ENCODE results near the gene CACNA1G.

CACNA1G gene

GRCh38 chr17:50569592-50569991 lies 9.1 kb downstream of the CACNA1G start:
- no peak for DNase-seq

- DNase-seq: no peak
Measured at GRCh38 chr17:50570032-50570431, 9.5 kb downstream of the CACNA1G start.

- DNase-seq: no peak
Measured at GRCh38 chr17:50570528-50570927, 10.0 kb downstream of the CACNA1G start.

GRCh38 chr17:50571681-50572080 lies 11.2 kb downstream of the CACNA1G start:
- no peak for DNase-seq

- no peak for DNase-seq
Measured at GRCh38 chr17:50572541-50572940, 12.0 kb downstream of the CACNA1G start.

GRCh38 chr17:50573866-50574611 lies 13.5 kb downstream of the CACNA1G start:
- no peak for DNase-seq

- no peak for DNase-seq
Measured at GRCh38 chr17:50575581-50576210, 15.2 kb downstream of the CACNA1G start.

- no peak for DNase-seq
Measured at GRCh38 chr17:50576864-50577263, 16.3 kb downstream of the CACNA1G start.

GRCh38 chr17:50577451-50577954 lies 17.0 kb downstream of the CACNA1G start:
- no peak for DNase-seq

GRCh38 chr17:50578173-50578572 lies 17.7 kb downstream of the CACNA1G start:
- DNase-seq: no peak

GRCh38 chr17:50579399-50579798 lies 18.9 kb downstream of the CACNA1G start:
- no peak for DNase-seq

- DNase-seq: no peak
Measured at GRCh38 chr17:50580646-50581045, 20.1 kb downstream of the CACNA1G start.

GRCh38 chr17:50581316-50581715 lies 20.8 kb downstream of the CACNA1G start:
- no peak for DNase-seq

- no peak for DNase-seq
Measured at GRCh38 chr17:50582741-50583140, 22.2 kb downstream of the CACNA1G start.

GRCh38 chr17:50583641-50584040 lies 23.1 kb downstream of the CACNA1G start:
- no peak for DNase-seq

- DNase-seq: no peak
Measured at GRCh38 chr17:50584116-50584515, 23.6 kb downstream of the CACNA1G start.

- no peak for DNase-seq
Measured at GRCh38 chr17:50584749-50585148, 24.2 kb downstream of the CACNA1G start.

- no peak for DNase-seq
Measured at GRCh38 chr17:50585346-50585745, 24.8 kb downstream of the CACNA1G start.

GRCh38 chr17:50585891-50586290 lies 25.4 kb downstream of the CACNA1G start:
- no peak for DNase-seq

- no peak for DNase-seq
Measured at GRCh38 chr17:50586421-50587247, 26.1 kb downstream of the CACNA1G start.

- DNase-seq: no peak
Measured at GRCh38 chr17:50587571-50587970, 27.1 kb downstream of the CACNA1G start.

GRCh38 chr17:50588391-50589049 lies 28.0 kb downstream of the CACNA1G start:
- no peak for DNase-seq
